ENCODE data around the gene GMEB2. TPM values are rescaled to one million over a fixed set of nuclear protein-coding genes. Genes with fewer than 3 reads are reported as not detected.

The GMEB2 gene
- total and polyA plus RNA-seq, 2 donors (not counting 1 experiment from before 2014, with no cell fraction given): 6.3 to 10.9 TPM

GRCh38 chr20:63547725-63548480 lies 79.0 kb downstream of the GMEB2 start, which contains the start of gene SRMS:
Gene SRMS (minus strand): TSS chr20:63547749. CDS start chr20:63547463, 286 bp downstream.
- Histone ChIP-seq H3K27me3 (ENCODE audit: control insufficient read depth, insufficient read depth, low read length) (peaks cover 11% of the 10 kb centered on the region), H3K4me1 (ENCODE audit: control insufficient read depth, extremely low read depth, insufficient read depth, low read length) (no peaks in the 10 kb centered on the region), H3K4me3 (replicated peaks in 1 of 4; ENCODE audit: control extremely low read depth in 1 of 4, insufficient read depth in 1 of 4, low read depth in 3 of 4, low read length in 4 of 4) (no peak within 1 kb of the TSS), H4K20me1 (ENCODE audit: control insufficient read depth, extremely low read depth, insufficient read depth, low read length) (no peaks in the 10 kb centered on the region), H3K9ac (ENCODE audit: insufficient read depth, low read length) (no peak within 1 kb of the TSS), H3K4me2 (ENCODE audit: extremely low read depth, insufficient read depth, low read length) (no peak within 1 kb of the TSS), H3K36me3 (ENCODE audit: control insufficient read depth, insufficient read depth, low read length) (no peaks in the 10 kb centered on the region), H2AFZ (ENCODE audit: low read length) (no peak within 1 kb of the TSS), H3K9me3 (ENCODE audit: control insufficient read depth, insufficient read depth, low read depth, low read length) (no peaks in the 10 kb centered on the region), H3K27ac (ENCODE audit: insufficient read depth, low read length) (no peak within 1 kb of the TSS), H3K79me2 (ENCODE audit: control insufficient read depth, insufficient read depth, low read length) (no peaks in the 10 kb centered on the region)
- TF ChIP-seq CTCF (conservative IDR thresholded peaks at IDR 0.05 in 1 of 2, IDR thresholded peaks at IDR 0.05 in 1 of 2; ENCODE audit: low read depth in 1 of 2, low read length in 2 of 2) (no peak), EZH2 (IDR thresholded peaks at IDR 0.05; ENCODE audit: low read length, missing control alignments) (no peak)
- no peak for DNase-seq (ENCODE audit: low read depth in 2 of 2)

- TF ChIP-seq EZH2 (IDR thresholded peaks at IDR 0.05; ENCODE audit: low read length, missing control alignments) (no peak), CTCF (conservative IDR thresholded peaks at IDR 0.05 in 1 of 2, IDR thresholded peaks at IDR 0.05 in 1 of 2; ENCODE audit: low read depth in 1 of 2, low read length in 2 of 2) (no peak)
- Histone ChIP-seq H4K20me1 (ENCODE audit: control insufficient read depth, extremely low read depth, insufficient read depth, low read length) (no peaks in the 10 kb centered on the region), H3K9me3 (ENCODE audit: control insufficient read depth, insufficient read depth, low read depth, low read length) (no peaks in the 10 kb centered on the region), H3K4me2 (ENCODE audit: extremely low read depth, insufficient read depth, low read length) (no peak overlapping the region), H3K36me3 (ENCODE audit: control insufficient read depth, insufficient read depth, low read length) (no peaks in the 10 kb centered on the region), H3K27me3 (ENCODE audit: control insufficient read depth, insufficient read depth, low read length) (peaks cover 11% of the 10 kb centered on the region), H3K9ac (ENCODE audit: insufficient read depth, low read length) (no peak overlapping the region), H3K27ac (ENCODE audit: insufficient read depth, low read length) (no peak overlapping the region), H3K4me3 (replicated peaks in 1 of 4; ENCODE audit: control extremely low read depth in 1 of 4, insufficient read depth in 1 of 4, low read depth in 3 of 4, low read length in 4 of 4) (no peak overlapping the region), H3K4me1 (ENCODE audit: control insufficient read depth, extremely low read depth, insufficient read depth, low read length) (no peaks in the 10 kb centered on the region), H3K79me2 (ENCODE audit: control insufficient read depth, insufficient read depth, low read length) (no peaks in the 10 kb centered on the region), H2AFZ (ENCODE audit: low read length) (no peak overlapping the region)
- DNase-seq (ENCODE audit: low read depth in 2 of 2): no peak
Measured at GRCh38 chr20:63546956-63547724, 79.8 kb downstream of the GMEB2 start.

- Histone ChIP-seq H3K9me3 (ENCODE audit: control insufficient read depth, insufficient read depth, low read depth, low read length) (no peaks in the 10 kb centered on the region), H3K79me2 (ENCODE audit: control insufficient read depth, insufficient read depth, low read length) (no peaks in the 10 kb centered on the region), H2AFZ (ENCODE audit: low read length) (no peak overlapping the region), H3K36me3 (ENCODE audit: control insufficient read depth, insufficient read depth, low read length) (no peaks in the 10 kb centered on the region), H3K27ac (ENCODE audit: insufficient read depth, low read length) (no peak overlapping the region), H3K9ac (ENCODE audit: insufficient read depth, low read length) (no peak overlapping the region), H3K4me2 (ENCODE audit: extremely low read depth, insufficient read depth, low read length) (no peak overlapping the region), H3K27me3 (ENCODE audit: control insufficient read depth, insufficient read depth, low read length) (peaks cover 11% of the 10 kb centered on the region), H3K4me3 (replicated peaks in 1 of 4; ENCODE audit: control extremely low read depth in 1 of 4, insufficient read depth in 1 of 4, low read depth in 3 of 4, low read length in 4 of 4) (no peak overlapping the region), H3K4me1 (ENCODE audit: control insufficient read depth, extremely low read depth, insufficient read depth, low read length) (no peaks in the 10 kb centered on the region), H4K20me1 (ENCODE audit: control insufficient read depth, extremely low read depth, insufficient read depth, low read length) (no peaks in the 10 kb centered on the region)
- no peak for DNase-seq (ENCODE audit: low read depth in 2 of 2)
- TF ChIP-seq EZH2 (IDR thresholded peaks at IDR 0.05; ENCODE audit: low read length, missing control alignments): no peak
- no peak for TF ChIP-seq CTCF (conservative IDR thresholded peaks at IDR 0.05 in 1 of 2, IDR thresholded peaks at IDR 0.05 in 1 of 2; ENCODE audit: low read depth in 1 of 2, low read length in 2 of 2)
Measured at GRCh38 chr20:63546256-63546955, 80.5 kb downstream of the GMEB2 start.
